TTC549 (cell line): Measurements from ENCODE around the gene POLR1C.
A peak's percentile ranks its signal among the peaks of the same experiment; 100 is the strongest.
"Not testable (repeated sequence)": the region's sequence is repeated elsewhere in the genome, so short reads cannot be mapped to it uniquely, and the experiment has no call there.

ENCODE experiments used
- FAIRE-seq: peaks from 2 replicates; lab custom pipeline; 2012; peaks lifted over from hg19 to GRCh38; lab: Jason Lieb, UNC

POLR1C gene

GRCh38 chr6:43516697-43517504, at the start of gene POLR1C, which contains the start of gene YIPF3:
TSS of gene POLR1C (plus strand) at chr6:43517089. CDS start at chr6:43517110, 21 bp downstream.
TSS of gene YIPF3 (minus strand) at chr6:43516926. CDS start at chr6:43516807, 119 bp downstream.
- FAIRE-seq = peak; percentile 77

- FAIRE-seq = not testable (repeated sequence)
Measured at GRCh38 chr6:43467265-43467664, 49.6 kb upstream of the POLR1C start.

GRCh38 chr6:43467752-43468151, 49.1 kb upstream of the POLR1C start:
- no peak for FAIRE-seq

GRCh38 chr6:43468240-43468639, 48.6 kb upstream of the POLR1C start:
- no peak for FAIRE-seq

GRCh38 chr6:43468748-43469681, 47.9 kb upstream of the POLR1C start:
- FAIRE-seq = no peak

- no peak for FAIRE-seq
Measured at GRCh38 chr6:43469947-43470346, 46.9 kb upstream of the POLR1C start.

- no peak for FAIRE-seq
Measured at GRCh38 chr6:43471399-43471798, 45.5 kb upstream of the POLR1C start.

- FAIRE-seq = no peak
Measured at GRCh38 chr6:43472515-43472914, 44.4 kb upstream of the POLR1C start.

GRCh38 chr6:43475516-43475915, 41.4 kb upstream of the POLR1C start:
- no peak for FAIRE-seq

GRCh38 chr6:43476746-43477145, 40.1 kb upstream of the POLR1C start:
- no peak for FAIRE-seq

GRCh38 chr6:43477235-43478007, 39.5 kb upstream of the POLR1C start, which contains the start of gene TJAP1:
TSS of gene TJAP1 (plus strand) at chr6:43477570. CDS start at chr6:43499002, 21,432 bp downstream.
- FAIRE-seq = peak; percentile 17

GRCh38 chr6:43478008-43478372, 38.9 kb upstream of the POLR1C start:
- FAIRE-seq = no peak

- FAIRE-seq = no peak
Measured at GRCh38 chr6:43481075-43481474, 35.8 kb upstream of the POLR1C start.

- no peak for FAIRE-seq
Measured at GRCh38 chr6:43481591-43482236, 35.2 kb upstream of the POLR1C start.

GRCh38 chr6:43488667-43489276, 28.1 kb upstream of the POLR1C start:
- no peak for FAIRE-seq

- no peak for FAIRE-seq
Measured at GRCh38 chr6:43489277-43490072, 27.4 kb upstream of the POLR1C start.

- FAIRE-seq = no peak
Measured at GRCh38 chr6:43490523-43490939, 26.4 kb upstream of the POLR1C start.

GRCh38 chr6:43491750-43492661, 24.9 kb upstream of the POLR1C start:
- FAIRE-seq = no peak

GRCh38 chr6:43492673-43493072, 24.2 kb upstream of the POLR1C start:
- FAIRE-seq = no peak
